Measurements from ENCODE around the gene CD274. TPM values are rescaled to one million over a fixed set of nuclear protein-coding genes. Genes with fewer than 3 reads are reported as not detected.

The CD274 gene
- total and polyA plus RNA-seq, 2 of the 8 experiments (the other 6 are each of a cell fraction or from before 2014, with no cell fraction given): 0.08 to 0.15 TPM

- TF ChIP-seq E2F6 (IDR thresholded peaks at IDR 0.05) (no peak), RAD21 (IDR thresholded peaks at IDR 0.05 in 1 of 2, conservative IDR thresholded peaks at IDR 0.05 in 1 of 2; ENCODE audit: low read depth in 2 of 2, low read length in 2 of 2) (no peak)
Measured at GRCh38 chr9:5468850-5469249, 18.5 kb downstream of the CD274 start (continued).
